Measurements from ENCODE around the gene SLC29A2. TPM values are rescaled to one million over a fixed set of nuclear protein-coding genes. Genes with fewer than 3 reads are reported as not detected.

SLC29A2 gene
- total RNA-seq, 1 donor from 2014 or later: 5.3 TPM

DNA sequence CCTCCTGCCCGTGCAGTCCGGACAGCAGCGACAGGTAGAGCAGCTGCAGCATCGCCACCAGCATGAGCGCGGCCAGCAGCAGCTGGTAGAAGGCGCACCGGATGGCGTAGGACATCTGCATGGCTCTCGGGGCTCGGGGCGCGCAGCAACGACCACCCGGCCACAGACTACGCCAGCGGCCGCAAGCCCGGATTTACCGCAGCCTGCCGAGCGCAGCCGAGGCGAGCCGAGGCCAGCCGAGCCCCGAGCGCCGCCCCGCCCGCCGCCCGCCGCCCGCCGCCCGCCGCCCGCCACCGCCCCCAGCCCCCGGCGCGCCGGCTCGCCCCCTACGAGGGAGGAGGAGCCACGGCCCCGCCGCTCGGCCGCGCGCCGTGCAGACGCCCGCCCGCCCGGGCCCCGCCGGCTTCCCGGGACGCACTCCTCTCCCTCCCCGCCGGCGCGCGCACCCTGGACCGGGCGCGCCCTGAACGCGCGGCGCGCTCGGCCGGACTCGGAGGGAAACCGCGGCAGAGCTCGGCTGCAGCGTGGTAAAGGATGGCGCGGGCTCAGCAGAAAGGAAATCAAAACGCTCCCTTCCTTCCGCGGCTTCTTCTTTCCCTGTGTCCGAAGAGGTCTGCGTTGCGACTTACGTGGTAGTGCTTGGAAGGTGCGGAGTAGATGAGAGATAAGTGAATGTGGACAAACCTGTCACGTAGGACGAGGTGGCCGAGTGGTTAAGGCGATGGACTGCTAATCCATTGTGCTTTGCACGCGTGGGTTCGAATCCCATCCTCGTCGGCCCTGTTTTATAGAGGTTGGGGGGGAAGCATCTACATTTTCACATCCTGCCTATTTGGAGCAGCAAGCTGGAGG is 23.9 kb downstream of the SLC29A2 start, which contains the start of gene B4GAT1:
Gene B4GAT1 (minus strand): TSS at position 205 of the 852 bp plus-strand sequence. CDS start 84 bp downstream, at position 121.
- DNase-seq (ENCODE audit: low read depth): peak; percentile 91

DNA sequence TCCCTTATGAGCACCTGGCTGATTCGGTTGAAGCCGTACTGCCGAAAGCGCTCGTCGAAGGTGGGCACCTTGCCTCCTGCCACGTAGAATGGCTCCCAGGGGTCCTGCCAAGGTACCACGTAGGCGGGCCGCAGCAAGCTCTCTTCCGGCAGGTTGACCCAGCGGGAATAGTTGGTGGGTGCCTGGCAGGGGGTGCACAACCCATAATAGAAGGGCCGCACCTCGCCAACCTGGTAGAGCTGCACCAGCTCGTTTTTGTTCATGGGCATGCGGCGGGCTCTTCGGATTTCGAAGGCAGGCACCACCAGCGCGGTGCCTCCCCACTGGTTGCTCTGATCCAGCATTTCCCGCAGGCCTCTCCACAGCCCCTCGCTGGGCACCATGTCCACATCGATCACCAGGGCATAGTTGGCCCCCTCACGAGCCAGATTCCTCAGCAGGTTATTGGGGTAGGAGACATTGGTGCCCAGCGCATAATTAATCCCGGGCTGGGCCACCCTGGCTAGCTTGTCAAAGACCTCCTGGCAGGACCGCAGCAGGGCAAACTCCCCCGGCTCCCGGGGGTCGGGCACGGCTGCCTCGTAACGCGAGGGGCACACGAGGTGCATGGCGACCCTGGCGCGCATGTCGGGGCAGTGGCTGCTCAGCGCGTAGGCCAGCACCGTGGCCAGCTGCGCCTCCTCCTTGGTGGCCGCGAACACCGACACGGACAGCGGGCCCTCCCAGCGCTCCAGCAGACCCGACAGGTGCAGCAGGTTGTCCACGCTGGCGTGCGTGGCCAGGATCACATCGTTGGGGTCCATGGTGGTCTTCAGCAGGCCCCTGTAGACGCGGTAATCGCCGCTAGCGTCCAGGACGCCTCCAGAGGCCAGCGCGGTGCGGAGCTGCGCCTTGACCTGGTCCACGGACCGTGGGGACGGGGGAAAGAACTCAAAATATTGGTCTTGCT is 24.8 kb downstream of the SLC29A2 start:
- DNase-seq (ENCODE audit: low read depth): no peak

DNA sequence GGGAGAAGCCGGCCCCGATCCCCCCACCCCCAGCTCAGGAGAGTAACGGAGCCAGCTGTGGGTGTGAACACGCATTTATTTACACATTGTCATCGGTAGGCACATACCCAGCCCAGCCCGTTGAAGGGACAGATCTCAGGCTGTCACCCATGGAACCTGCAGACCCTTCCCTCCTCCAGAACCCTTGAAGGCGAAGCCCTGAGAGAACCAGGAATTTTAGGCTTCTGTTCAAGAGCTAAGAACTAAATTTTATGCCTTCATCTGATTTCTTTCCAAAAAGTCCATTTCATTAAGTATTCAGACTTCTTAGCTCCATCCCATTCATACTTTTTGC is 26.3 kb downstream of the SLC29A2 start:
- no peak for DNase-seq (ENCODE audit: low read depth)

DNA sequence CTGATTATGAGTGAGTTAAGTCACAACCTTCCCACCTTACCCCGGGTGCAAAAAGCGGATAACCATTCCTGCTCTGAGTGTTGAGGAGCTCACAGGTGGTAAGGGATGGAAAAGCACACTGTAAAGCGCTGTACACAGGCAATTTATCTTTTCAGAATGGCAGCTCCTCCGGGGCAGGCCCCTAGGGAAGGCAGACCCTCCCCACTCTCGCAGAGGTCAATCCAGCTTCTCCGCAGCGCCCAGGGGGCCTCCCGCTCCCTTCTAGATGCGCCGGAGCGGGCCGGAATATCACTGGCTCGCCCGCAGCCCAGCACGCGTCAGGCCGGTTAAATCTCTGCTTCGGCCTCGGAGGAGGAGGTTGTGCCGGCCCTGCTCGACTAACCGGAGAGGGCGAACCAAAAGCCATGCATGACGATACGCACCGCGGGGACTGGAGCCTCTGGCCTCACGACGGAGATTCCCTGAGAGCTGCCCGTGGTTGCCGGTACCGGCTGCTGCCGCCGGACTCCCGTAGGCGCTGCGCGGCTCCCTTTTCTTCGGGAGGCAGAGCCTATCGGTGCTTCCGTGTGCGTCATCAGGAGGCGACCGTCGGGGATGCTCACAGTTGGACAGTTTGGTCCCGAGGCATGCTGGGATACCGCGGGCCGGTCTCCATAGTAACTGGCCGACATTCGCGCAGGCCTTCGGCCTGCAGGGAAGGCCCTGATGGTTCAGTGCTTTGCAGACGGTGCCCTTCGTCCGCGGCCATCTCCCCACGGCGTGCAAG is 26.8 kb downstream of the SLC29A2 start, which contains the start of gene BRMS1:
Gene BRMS1 (minus strand): TSS at position 555 of the 766 bp plus-strand sequence. CDS start 2,870 bp downstream, outside the sequence.
- DNase-seq (ENCODE audit: low read depth): peak; percentile 94

DNA sequence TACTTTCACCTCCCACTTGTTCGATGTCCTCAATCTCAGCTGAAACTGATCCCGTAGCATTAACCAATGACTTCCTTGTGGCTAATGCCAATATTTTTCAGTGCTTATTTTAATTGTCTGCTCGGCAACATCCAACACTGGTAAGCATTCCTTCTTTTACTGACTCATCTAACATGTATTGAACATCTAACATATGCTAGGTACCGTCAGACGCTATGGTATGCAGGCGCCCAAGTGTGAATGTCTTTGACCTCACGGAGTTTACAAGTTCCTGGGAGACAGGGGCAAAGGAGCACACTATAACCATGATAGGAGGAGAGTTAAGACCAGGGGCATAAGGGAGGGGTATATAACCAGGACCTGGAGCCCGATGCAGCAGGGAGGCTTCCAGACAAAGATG is 28.4 kb downstream of the SLC29A2 start:
- no peak for DNase-seq (ENCODE audit: low read depth)

DNA sequence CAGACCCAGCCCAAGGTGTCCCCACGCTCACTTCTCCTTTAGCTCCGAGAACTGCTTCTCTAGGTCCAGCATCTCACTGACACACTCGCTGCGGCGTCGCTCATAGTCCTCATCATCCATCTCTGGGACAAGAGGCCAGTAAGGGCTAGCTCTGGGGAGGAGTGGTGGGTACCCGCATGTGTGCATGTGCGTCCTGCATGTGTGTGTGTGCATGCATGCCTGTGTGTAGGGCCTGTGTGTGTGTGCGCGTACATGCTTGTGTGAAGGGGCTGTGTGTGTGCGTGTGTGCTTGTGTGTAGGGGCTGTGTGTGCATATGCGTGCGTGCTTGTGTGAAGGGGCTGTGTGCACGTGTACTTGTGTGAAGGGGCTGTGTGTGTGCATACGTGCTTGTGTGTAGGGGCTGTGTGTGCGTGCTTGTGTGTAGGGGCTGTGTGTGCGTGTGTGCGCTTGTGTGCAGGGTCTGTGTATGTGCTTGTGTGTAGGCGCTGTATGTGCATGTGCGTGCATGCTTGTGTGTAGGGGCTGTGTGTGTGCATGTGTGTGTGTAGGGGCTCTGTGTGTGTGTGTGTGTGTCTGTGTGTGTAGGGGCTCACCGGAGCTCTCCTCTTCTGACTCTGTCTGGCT is 29.9 kb downstream of the SLC29A2 start:
- DNase-seq (ENCODE audit: low read depth): no peak

DNA sequence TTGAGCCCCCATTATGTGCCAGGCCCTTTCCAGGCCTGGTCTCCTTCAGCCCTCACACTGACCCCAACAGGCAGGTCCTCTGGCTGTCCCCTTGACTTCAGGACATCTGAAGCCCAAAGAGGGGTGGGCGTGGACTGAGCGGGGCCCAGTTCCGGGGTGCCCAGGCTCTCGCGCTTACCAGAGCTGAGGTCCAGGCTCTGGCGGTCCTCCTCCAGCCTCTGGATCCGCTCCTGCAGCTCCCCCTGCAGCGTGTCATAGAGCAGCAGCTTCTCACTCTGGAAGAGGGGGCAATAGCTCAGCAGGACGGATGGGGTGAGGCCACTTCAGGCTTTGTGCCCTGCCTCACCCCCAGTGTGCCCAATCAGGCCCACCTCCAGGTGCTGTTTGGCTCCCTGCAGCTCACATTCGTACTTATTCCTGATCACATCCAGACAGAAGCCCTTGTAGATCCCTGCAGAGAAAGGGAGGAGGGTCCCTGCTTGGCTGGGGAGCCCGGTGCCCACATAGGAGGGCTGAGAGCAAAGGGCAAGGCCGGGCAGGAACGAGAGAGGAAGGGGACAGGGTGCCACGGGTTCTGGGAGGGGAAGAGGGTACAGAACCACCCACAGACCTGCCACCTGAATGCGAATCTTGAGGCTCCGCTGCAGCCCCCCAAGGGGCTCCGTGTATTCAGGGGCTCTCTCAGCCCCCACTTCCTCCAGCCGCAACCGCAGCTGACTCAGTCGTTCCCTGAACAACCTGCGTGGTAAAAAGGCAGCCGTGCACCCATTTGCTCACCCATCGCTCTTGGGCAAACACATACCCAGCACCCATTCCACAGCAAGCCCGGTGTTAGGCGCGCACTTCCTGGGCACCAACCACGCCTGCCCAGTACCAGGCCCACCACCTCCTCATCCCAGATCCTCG is 30.7 kb downstream of the SLC29A2 start:
- no peak for DNase-seq (ENCODE audit: low read depth)

DNA sequence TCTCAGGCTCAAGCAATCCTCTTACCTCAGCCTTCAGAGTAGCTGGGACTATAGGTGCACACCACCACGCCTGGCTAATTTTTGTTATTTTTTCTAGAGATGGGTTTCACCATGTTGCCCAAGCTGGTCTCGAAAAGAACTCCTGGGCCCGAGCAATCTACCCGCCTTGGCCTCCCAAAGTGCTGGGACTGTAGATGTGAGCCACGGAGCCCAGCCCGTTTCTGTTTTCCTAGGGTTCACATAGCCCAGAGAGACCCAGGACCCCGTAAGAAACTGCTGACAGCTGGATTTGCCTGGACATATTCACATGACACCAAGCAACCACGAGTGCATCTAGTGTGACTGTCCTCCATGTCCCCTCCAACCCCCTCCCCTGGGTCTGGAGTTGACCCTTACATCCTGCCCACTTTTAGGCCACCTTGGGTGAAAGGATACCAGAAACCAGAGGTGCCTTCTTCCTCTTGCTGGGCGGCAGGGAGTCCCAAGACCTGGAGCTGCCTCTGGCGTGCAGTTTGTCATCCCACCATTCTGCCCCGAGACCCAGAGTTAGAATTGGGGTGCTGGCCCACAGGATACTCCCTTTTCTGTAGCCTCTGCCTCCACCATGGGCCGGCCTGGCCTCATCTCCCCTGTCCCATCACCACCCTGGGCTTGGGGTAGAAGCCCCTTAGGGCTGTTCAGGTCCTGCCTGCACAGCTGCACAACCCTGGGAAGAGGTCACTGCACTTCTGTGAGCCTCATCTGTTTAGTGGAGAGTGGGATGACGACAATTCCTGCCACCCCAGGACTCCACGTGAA is 31.7 kb downstream of the SLC29A2 start:
- no peak for DNase-seq (ENCODE audit: low read depth)

DNA sequence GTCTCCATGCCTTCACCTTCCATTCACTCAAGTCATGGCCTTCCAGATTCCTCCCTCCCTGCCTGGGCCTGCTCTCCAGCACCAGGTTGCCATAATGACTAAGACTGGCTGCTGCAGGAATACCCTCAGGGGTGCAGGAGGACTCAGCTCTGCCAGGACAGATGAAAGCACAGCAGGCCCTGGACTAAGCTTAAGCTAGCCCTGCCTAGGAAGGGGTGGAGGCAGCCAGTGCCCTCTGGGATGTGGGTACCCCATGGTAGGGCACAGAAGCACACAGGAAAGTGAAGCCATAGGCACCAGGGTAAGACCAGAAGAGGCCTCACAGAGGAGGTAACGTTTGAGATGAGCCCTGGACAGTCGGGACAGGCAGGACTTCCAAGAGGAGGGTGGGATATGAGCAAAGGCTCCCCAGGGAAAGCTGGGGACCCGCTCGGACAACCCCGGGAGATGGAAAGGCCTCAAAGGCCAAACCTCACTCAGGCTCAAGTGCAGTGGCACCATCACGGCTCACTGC is 32.3 kb downstream of the SLC29A2 start:
- DNase-seq (ENCODE audit: low read depth): peak; percentile 31

DNA sequence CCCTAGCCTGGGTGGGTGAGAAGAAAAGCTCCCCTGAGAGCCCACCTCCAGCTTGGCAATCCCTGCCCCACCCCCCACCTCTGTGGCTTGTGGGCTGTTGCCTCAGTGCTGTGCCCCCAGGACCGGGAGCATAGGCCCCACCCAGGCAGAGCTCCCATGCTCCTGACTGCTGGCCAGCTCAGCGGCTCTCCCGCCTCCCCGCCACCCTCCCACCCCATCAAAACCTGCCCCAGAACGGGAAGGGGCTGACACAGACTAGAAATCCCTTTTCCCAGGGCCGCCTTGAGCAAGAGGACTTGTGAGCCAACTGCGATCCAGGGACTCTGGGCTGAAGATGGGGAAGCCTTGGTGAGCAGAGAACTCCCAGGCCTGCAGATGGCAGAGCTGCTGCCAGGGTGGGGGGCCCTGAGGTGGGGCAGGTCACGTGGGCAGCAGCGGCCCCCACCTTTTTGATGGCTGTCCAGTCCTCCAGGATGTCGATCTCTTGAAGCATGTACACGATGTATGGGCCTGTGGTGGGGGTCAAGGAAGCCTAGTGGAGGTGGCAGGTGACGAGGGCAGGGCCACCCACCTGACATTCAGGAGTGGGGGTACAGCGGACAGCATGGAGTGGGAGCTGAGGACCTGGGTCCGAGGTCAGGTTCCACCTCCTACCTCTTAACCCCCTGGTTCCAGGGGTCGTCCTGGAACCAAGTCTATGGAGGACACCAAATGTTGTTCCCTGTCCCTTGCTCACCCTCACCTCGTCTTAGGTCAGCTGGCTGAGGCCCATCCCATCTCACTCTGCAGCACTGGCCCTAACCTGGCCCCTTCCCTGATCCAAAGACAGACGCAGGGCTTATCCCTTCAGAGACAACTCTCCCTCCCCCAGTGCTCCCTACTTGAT is 33.0 kb downstream of the SLC29A2 start:
- no peak for DNase-seq (ENCODE audit: low read depth)

DNA sequence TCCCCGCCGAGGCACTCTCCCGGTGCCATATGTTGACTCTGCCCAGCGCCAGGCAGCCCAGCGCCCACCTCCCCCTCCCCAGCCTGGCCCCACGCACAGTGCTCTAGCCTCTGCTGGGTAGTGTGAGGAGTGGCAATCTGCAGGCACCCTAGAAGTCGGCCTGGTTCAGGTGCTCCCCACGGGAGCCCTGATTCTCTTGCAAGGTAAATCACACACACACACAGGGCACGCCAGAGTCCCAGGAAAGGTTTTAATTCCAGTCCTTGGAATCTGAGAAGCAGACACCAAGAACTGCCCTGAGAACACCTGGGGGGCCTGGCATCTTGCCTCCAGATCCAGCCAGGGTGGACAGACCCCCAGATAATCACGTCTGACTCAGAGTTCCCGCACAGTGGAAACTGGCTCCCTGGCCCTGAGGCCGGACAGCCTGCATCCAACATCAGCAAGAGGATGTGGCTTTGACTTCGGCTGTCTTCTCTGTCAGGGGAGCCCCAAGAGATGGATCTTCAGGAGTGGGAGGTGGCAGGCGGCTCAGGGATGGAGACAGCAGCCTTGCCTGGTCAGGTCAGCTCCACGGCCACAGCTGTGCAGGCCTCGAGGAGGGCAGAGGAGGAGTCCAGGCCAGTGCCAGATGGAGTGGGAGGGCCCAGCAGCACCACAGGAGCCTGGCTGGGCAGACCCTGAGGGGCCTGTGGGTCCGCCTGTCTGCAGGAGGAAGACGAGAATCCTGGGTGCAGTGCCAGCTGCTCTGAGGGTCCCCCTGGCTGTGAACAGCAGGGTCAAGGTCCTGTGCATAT is 34.3 kb downstream of the SLC29A2 start:
- no peak for DNase-seq (ENCODE audit: low read depth)

DNA sequence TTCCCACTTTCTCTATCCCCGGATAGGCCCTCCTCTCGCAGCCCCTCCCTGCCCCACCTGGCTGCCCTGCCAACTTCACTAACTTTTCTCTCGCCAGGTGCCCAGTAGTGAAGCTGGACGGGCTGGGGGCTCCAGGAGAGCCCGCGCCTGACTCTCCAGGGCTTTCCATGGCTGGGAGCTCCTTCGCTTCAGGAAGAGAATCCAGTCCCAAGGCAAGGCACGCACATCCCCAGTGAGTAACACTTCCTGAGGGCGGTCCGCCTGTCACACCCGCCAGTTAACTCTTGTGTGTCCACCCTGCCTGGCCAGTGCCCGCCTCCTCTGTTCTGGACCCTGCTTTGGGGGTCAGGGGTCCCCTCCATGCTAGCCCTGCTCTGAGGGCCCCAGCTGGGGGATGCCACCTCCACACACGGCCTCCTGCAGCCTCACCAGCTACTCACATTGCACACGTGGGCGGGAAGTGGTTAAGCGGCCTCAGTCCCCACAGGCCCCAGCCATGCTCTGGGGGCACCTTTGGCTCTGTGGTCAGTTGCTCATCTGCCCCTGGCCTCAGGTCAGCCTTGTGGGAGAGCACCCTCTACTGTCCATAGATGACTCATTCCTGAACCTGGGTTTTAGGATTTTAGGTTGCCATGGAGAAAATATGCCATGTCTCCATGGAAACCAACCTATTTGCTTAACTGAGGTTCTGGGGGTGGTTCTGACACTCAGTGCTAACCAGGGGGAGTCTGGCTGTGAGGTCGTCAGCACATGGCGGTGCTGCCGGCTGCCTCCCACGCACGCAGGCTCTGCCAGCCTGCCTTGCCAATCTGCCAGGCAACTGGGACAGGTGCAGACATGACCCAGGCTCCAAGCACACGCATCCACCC is 35.1 kb downstream of the SLC29A2 start, which contains the start of gene RIN1:
Gene RIN1 (minus strand): TSS at position 201 of the 869 bp plus-strand sequence. CDS start 32 bp downstream, at position 169.
- peak; percentile 97 for DNase-seq (ENCODE audit: low read depth)

DNA sequence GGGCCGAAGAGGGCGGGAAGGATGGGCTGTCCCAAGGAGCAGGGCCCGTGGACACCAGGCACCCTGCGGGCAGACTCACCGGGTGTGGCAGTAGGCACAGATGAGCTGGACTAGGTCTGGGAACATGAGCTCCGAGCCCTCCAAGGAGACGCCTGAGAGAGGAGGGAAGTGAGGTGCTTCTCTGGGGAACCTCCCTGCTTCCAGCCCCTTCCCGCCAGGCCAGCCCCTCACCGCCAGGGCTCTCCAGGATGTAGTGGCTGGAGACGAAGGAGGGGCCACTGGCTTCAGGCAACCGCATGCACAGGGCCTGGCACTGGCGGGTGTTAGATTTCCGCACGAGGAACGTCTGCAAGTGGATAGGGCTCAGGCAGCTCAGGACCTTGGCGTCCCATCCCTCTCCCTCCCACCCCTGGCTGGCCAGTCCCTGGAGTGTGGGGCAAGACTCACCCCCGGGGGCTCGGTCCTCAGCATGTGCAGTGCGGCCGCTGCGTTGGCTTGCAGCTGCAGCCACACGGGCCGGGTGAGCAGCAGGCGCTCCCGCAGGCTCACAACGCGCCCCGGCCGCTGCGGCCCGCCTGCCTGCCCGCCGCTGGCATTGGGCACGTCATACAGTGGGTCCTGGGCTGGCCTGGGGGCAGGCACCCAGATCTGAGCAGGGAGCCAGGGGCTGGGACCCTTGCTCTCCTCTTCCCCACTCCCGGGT is 35.9 kb downstream of the SLC29A2 start:
- no peak for DNase-seq (ENCODE audit: low read depth)

DNA sequence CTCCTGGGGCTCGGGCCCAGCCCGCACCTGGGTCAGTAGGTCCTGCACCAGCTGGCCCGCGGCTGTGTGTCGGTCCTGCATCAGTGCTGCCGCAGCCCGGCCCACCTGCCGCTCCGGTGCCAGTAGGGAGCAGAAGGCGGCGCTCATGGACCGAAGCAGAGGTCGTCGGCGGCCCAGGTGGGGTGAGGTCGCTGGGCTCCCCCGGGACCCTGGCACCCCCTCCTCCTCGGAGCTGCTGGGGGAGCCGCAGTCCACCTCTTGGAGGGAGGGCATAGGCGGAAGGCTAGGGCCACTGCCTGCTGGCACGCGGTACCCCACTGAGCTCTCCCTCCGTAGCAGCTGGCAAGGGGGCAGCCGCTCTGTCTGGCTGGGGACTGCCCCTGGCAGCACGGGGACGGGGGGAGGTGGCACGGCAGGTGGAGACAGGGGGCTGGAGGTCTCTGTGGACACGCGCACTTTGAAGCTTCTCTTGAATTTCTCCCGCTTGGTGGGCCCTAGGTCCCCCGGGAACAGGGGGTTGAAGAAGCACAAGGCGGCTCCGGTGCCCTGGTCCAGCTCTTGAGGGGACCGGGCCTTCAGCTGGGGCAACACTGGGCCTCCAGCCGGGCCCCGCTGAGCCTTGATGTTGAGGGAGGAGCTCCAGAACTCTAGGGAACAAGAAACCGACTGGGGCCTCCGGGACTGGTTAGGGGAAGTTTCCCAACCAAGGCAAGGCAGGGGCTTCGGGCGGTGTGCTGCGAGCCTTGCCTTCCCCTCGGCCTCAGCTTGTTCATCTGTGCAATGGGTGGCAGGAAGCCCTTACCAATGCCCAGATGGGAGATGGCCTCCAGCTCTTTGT is 36.7 kb downstream of the SLC29A2 start:
- no peak for DNase-seq (ENCODE audit: low read depth)
